Measurements from ENCODE around the gene PMF1.

GRCh38 chr1:156263288-156263655 lies 50.5 kb downstream of the PMF1 start:
- TF ChIP-seq CTCF (conservative IDR thresholded peaks at IDR 0.05; ENCODE audit: low read depth, low read length) (no peak), EZH2 (IDR thresholded peaks at IDR 0.05; ENCODE audit: borderline replicate concordance, low read depth, low read length, poor library complexity, severe bottlenecking) (no peak)

All from A673 (cell line).